GM21529 (cell line): ENCODE data around the gene BIRC7.

ENCODE experiments used
- ATAC-seq: cut with Tn5 transposase; IDR thresholded peaks from one replicate; pipeline ENCODE4 v1.9.1; 2021; ENCODE audit not compliant: unreplicated experiment

Gene BIRC7

DNA sequence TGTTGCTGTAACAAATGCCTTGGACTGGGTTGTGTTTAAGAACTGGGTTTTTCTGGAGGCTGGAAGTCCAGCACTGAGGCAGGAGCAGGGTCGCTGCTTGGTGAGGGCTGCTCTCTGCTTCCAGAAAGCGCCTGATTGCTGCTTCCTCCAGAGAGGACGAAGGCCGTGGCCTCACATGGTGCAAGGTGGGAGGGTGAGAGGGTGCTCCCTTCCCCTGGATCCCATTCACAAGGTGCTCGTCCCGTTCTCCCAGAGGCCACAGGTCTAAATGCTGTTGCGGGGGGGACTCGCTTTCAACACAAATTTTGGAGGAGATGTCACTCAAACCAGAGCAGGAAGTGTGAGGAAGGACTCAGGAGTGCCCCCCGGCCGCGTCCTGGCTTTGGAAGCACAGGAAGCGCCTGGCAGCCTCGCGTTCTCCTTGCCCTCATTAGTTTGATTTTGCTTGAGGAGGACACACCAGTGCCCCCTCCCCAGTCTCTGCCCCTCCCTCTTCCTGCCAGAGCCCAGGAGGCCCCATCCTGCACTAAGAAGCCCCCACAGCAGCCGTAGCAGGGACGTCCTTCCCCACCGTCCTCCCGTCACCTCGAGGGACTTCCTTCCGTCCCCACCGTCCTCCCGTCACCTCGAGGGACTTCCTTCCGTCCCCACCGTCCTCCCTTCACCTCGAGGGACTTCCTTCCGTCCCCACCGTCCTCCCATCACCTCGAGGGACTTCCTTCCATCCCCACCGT lies 26.3 kb downstream of the BIRC7 start:
- ATAC-seq, result no peak

DNA sequence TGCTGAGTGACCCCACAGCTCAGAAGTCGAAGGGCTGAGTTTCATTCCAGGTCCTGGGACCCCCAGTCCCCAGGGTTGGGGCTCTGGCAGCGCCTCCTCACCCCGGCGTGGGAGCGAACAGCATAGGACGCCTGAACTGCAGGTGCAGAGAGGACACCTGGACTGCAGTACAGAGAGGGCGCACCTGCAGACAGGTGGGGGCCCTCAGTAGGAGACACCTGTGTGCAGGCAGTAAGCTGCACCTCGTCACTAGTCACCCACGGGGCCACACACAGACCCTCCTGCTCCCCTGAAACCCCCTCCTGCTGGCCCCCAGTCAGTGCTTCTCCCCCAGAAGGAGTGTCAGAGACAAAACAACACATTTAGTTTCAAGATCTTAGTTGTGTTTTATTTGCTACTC lies 27.1 kb downstream of the BIRC7 start:
- no peak for ATAC-seq

DNA sequence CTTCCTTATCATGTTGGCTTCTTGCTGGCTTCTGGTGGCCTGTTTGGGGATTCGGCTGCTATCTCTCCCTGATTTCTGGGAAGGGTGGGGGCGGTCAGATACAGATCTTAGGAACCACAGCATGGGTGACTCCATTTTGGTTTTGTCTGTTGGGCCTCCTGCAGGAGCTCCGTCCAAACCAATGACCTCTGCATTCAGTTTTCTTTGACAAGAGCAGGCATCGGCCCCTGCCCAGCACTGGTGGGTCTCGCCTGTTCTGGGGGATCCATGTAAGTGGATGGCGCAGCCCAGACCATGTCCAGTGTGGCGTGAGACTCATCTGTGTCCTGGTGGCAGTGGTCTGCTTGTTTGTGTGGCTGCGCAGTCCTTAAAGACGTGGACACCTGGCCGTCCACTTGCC lies 28.3 kb downstream of the BIRC7 start:
- no peak for ATAC-seq

DNA sequence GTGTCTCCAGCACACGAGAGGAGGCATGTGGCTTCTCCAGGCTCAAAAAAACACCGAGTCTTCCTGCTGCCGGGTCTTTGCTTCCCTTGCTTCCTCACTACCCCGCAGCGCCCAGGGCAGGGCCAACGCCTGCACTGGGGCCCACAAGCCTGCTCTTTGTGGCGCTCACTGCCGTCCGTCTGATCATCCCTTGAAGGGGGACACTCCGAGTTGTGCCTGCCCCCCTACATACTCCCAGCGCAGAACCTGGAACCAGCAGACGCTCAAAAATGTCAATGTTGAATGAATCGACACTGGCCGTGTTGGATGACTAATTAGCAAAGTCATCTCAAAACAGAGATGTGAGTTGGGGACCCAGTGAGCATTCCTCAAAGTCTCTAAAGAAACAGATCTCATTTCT lies 28.8 kb downstream of the BIRC7 start:
- no peak for ATAC-seq

DNA sequence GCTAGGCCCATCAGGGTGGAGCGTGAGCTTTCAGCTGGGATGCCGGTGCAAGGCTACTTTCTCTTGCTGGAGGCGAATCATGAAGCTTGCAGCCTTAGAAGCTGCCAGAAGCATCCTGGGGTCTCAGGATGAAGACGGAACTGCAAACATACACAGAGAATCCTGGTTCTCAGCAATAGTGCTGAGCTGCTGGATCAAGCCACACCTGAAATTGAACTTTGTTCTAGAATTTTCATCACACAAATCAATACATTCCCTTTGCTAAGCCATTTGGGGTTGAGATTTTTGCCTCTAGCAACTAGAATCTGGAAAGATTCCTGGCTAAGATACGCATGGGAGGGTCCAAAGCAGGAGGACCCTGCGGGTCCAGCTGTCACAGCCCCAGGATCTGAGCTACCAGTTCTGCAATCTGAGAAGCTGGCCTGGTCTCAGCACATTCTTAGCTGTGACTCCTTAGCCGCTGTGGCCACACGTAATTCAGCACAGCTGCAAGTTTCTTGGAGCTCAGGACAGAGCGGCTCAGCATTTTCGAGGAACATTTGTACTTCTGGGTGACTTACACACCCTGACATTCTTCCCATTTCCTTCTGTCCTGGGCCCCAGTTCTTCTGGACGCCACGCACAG lies 30.3 kb downstream of the BIRC7 start:
- ATAC-seq, result no peak

DNA sequence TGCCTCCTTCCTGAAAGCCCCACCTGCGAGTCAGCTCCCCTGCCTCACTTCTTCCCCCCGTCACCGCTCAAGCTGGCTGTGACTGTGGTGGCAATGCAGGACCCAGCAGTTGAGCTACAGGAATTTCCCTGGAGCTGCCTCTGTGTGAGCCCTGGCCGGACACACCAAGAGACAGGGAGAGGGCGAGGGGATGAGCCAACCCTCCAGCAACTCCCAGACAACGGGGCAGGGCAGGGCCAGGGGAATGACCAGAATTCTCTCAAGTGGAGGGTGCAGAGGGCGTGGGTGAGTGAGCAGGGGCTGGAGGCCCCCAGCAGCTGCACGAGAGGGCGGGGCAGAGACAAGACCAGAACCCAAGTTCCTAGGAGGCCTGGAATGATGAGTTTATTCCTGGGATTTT lies 32.0 kb downstream of the BIRC7 start:
- ATAC-seq, result no peak

DNA sequence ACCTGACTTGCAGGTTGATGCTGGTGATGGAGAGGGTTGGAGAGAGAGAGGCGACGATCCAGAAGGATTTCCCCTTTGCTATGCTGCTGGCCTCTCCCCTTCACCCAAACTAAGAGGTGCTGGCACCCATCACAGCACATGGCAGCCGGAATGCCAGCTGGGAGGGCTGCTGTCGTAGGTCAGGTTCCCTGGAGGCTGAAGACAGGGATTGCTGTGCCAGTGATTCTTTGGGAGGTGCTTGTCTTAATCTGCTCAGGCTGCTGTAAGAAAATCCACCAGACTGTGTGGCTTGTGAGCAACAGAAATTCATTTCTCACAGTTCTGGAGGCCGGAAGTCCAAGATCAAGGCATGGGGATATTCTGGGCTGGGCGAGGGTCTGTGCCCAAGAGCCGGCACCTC lies 32.6 kb downstream of the BIRC7 start:
- no peak for ATAC-seq

DNA sequence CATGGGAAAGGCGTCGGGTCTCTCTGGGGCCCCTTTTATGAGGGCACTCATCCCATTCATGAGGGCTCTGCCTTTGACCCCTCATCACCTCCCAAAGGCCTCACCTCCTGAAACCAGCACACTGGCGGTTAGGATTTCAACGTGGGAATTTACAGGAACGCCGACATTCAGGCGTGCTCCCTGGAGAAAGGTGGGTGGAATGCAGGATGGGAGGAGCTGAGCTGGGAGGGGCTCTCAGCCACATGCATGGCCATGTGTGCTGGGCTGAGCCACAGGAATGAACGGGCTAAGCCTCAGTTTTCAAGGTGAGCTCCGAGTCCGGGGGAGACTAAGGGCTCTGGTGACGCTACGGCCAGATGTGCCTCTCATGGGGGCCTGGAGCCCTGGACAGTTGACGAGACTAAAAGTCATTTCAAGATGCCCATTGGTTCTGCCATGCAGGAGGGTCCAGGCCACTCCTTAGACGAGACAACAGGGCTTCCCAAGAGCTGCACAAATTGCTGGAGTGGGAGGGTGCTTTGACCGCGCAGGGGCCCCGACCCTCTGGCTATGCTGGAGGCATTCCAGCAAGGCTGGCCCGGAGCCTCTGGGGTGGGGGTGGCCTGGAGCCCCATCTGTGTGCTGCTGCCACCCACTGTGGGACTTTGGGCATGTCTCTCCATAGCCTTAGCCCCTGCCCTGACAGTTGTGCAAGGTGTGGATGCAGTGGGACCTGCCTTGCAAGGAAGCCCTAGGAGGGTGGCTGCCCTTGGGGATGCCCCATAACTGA lies 33.1 kb downstream of the BIRC7 start:
- no peak for ATAC-seq

DNA sequence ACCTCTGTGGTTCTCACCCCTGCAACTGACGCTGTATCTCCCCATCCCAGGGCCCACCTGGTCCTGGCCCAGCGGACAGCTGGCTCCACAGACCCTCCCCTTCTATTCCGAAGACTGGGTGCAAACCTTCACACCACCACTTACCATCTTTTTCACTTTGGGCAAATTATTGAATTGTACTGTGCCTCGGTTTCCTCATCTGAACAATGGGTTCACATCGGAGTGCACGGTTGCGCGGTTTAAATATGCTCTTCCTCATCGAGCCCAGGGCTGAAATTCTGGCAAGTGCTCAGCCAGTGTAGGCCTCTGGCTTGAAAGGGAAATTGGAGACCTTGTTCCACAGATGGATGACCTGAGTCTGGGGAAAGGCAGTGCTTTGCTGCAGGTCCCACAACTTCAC lies 34.0 kb downstream of the BIRC7 start:
- ATAC-seq, result no peak

DNA sequence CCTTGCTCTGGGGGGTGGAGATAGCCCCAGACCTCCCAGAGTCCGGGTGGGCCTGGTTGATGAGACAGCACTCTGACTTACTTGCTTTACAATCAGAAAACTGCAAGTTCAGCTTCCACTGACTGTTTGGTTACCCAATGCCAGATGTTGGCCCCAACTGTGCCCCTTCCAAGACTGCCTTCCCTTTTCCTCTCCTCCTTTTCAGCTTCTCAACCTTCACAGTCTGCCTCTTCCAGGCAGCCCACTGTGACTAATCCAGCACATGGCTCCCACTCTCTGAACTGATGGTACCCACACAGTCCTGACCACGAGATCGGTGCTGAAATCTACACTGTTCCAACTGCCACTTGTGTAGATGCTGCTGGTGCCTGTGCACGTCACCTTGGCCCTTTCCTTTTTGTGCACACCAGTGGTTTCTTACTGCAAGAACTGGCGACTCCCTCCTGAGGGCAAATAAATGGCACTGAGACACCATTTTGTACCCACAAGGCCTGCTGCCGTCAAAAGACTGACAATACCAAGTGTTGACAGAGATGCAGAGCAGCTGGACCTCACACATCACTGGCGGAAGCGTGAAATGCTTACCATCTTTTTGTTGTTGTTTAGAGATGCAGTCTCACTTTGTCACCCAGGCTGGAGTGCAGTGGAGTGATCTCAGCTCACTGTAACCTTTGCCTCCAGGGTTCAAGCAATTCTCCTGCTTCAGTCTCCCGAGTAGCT lies 35.1 kb downstream of the BIRC7 start:
- no peak for ATAC-seq

DNA sequence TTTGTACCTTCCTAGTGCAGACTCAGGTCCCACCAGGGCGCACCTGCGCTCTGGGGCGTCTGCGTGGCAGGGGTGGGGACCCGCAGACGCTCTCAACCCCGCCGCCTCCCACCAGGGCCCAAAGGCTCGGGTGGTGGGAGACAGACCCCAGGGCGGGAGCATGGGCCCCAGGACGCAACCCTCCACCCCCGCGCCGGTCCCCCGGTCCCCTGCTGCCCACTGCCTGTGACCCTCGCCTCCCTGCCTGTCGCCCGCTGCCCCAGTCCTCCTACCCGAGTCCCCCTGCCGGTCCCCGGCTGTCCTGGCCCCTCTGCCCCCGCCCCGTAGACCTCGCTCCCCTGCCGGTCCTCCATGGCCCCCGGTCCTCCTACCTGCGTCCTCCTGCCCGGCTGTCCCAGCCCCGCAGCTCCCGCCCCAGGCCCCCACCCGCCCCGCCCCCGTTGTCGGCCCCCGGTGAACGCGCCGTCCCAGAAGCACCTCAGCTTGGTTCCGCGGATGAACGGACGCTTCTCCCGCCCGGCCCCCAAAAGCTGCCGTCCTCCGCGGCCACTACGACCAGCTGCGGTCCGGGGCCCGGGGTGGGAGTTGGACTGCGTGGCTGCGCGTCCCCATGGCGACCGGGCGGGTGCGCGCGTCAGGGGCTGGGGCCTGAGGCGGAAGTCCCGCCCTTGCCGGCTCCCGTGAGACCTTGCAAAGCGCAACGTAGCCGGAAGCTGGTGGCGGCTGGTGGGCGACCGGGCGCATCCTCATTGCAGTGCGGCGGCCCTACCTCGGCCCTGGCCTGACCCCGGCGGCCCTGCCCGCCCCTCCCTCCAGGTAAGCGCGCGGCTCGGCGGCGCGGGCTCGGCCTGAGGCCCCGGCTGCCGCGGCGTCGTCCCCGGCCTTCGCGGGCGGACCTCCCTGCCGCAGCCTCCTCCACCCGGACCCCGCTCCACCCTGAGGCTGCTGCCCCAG lies 36.7 kb downstream of the BIRC7 start, which contains the start of gene ARFGAP1:
ARFGAP1 (plus strand) TSS at position 709 of the 954 bp plus-strand sequence. CDS start 2,768 bp downstream, outside the sequence.
- peak; percentile 92 for ATAC-seq

DNA sequence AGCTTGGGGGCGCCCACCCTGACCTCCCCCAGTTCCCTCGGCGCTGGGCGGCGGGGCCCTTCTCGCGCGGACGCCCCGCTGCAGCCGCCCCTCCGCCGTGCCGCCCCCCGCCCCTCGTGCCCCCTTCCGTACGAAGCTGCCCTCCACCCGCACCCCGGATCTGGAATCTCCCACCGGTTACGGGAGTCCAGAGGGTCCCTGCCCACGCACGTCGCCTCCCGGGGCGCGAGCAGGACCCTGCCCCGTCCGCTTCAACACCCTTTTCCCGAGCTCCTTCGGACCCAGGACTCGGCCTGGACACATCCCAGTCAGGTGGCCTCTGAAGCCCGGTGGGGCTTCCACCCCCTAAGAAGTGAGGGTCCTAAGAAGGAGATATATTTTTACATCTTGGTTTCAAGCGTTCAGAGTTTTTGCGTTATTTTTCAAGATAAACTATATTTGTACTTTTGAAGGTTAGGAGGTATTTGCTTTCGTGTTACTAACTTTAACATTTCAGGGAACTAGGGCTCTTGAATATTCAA lies 37.4 kb downstream of the BIRC7 start:
- ATAC-seq, result peak; percentile 5

DNA sequence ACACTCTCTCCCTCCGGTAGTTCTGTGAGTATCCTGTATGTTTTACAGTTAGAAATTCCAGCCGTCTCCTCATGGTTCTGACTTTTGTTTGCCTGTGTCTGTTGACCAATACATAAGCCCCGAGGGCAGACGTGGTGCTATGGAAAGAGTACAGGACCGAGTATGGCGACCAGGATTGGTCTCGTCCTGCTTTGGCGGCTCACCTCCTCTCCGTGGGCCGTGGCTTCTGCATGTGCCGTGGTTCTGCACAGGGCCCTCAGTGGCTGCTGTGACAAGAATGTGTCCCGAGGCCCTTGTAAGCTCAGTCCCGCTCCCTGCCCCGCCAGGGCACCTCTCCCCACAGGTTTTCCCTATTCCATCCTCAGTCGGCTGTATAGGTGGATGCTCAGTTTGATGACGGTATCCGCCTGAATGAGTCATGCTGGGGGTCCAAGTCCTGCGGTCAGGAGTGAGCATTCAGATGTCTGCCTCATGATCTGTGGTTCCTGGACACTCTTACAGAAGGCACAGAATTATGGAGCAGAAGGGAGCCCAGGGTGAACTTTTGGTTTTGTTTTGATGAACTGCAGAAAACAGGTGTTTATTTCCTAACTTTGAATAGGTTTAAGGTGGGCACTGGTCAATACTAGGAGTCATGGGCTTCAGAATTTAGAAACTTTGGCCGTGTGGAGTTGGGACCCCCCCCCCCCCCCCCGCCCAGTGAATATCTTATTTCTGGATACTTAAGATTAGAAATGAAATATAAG lies 38.1 kb downstream of the BIRC7 start:
- ATAC-seq, result no peak

DNA sequence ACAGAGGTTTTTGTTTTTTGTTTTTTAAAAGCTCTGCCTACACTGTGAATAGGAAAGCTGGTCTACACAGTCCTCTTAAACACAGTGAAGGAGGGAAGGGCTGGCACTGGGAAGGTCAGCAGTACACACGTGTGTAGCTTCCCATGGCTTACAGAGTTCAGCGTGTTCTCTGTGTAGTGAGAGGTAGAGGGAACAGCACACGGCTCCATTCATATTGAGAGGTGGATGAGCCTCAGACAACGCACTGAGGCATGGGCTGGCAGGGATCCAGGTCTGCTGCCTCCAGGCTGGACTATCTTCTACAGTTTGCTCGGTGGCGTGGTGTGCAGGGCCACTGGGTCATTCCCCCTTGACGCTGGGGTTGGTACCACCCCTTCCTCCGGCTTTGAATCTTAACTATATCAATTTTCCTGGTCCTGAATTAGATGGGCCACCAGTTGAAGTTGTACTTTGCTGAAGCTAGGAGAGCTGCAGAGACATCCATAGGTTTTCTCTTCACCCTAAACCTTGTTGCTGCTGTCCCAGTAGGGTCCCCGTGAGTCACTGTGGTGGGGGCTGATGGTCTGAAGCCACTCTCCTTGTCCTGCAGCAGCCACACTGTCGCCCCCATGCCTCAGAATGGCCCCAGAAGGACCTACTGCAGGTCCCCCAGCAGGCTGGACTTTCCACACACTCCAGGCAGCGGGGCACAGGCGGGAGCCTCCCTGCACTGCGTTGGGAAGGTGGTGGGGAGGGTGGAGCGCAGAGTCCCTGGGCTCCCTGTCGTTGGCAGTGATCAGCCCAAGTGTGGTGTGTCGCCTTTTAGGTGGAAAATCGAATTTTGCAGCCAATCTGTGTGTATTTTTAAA lies 38.9 kb downstream of the BIRC7 start:
- ATAC-seq, result no peak

DNA sequence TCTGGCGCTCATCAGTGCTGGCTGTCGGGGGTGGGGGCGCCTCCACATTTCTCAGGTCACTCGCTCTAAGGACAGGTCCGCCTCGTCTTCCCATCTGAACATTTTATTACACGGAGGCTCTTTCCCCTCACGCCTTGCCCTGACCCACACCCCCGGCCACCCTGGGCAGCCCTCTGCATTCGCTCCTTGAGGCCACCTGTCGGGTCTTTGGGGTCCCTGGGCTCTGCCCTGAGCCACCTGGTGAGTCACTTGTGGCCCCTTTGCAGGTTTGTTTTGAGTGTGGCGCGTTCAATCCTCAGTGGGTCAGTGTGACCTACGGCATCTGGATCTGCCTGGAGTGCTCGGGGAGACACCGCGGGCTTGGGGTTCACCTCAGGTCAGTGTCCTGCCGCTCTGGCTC lies 40.1 kb downstream of the BIRC7 start:
- no peak for ATAC-seq

DNA sequence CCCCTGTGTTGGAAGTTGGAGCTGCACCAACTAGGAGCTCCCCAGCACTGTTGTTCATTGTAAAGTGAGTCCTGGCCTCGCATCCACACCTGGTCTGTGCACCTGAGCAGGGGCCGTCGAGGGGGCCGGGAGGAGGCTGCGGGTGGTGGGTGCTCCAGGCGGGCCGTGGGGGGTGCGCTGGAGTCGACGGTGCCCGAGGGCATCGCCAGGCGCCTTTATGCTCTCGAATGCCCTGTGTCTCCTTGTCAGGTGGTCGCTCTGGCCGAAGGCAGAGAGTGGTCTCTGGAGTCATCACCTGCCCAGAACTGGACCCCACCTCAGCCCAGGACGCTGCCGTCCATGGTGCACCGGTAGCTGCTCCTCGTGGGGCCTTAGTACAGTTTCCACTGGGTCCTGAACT lies 41.3 kb downstream of the BIRC7 start:
- ATAC-seq, result no peak

DNA sequence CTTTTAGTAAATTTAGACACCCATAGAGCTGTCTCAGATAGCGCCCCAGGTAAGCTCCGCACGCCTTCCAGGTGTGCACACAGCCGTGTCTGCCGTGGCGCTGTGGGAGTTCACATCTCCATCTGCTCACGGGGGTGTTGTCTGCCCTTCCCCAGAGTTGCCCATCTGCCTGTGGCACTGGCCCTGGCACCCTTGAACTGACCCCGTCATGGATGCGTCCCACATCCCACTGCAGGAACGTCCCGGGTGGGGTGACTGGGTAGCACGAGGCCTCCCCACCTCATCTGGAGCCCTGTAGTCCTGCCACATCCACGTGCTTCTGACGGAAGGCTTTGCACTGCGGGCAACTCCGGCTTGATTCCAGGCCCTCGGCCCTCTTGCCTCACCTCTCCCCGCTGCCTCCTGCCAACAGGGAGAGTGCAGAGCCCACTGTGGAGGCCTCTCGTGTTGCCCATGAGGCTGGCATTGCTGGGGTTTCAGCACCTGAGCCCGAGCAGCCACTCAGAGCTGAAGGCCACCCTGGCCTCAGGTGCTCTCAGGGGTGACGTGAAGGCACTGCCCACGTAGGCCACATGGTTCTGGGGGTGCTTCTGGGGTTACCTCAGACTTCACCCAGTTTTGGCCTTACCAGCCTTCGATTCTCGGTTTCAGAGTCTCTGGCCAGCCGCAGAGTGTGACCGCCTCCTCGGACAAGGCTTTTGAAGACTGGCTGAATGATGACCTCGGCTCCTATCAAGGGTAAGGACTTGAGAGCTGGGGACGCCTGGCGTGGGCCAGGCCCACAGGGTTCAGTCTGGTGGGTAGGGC lies 42.0 kb downstream of the BIRC7 start:
- no peak for ATAC-seq

DNA sequence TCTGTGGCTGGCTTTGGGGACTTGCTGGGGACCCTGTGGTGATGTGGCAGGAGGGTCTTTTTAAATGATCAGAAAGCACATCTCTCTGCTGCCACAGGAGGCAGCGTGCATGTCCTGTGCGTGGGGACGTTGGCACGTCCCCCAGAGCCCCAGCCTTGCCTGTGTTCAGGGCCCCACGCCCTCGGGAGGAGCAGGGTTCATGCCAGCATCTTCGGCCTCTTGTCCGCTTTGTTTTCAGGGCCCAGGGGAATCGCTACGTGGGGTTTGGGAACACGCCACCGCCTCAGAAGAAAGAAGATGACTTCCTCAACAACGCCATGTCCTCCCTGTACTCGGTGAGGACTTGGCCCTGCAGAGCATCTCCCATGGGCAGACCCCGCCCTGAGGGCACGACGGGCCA lies 43.0 kb downstream of the BIRC7 start:
- ATAC-seq, result no peak
